G401 (cell line): ENCODE measurements around the gene TTC39B. TPM values are rescaled to one million over a fixed set of nuclear protein-coding genes. Genes with fewer than 3 reads are reported as not detected.
"Not testable (repeated sequence)": the region's sequence is repeated elsewhere in the genome, so short reads cannot be mapped to it uniquely, and the experiment has no call there.

Experiments
- DNase-seq: peaks from one replicate; pipeline ENCODE4 v3.0.0-alpha.2; 2015; ENCODE audit warnings: low spot score
- in situ Hi-C: cut with HindIII; loops from 2 replicates; pipeline ENCODE4 v1.10.0; 2016; ENCODE audit warnings: low sequenced_read_pairs, mixed read lengths
- total RNA-seq: library from RNA; depleted of rRNA; stranded (reverse); fragments of >200 nt; shearing (Covaris generic); gene quantifications from 2 replicates; pipeline ENCODE4 v1.2.3, GENCODE V29; 2014

Gene TTC39B
- total RNA-seq, 1 experiment from 2014 or later: 2.6 TPM

GRCh38 chr9:15238646-15239045, 68.4 kb downstream of the TTC39B start:
- in situ Hi-C loops: no loop called here
- no peak for DNase-seq

- in situ Hi-C loops: no loop called here
- no peak for DNase-seq
These were observed 71.4 kb downstream of the TTC39B start for GRCh38 chr9:15235658-15236057.

- in situ Hi-C loops, DNase-seq: not testable (repeated sequence)
These were observed 73.0 kb downstream of the TTC39B start for GRCh38 chr9:15233941-15234490.

- in situ Hi-C loops, DNase-seq: not testable (repeated sequence)
These were observed 74.2 kb downstream of the TTC39B start for GRCh38 chr9:15232706-15233280.

- in situ Hi-C loops: no loop called here
- no peak for DNase-seq
These were observed 75.0 kb downstream of the TTC39B start for GRCh38 chr9:15231788-15232635.

GRCh38 chr9:15229409-15229808, 77.6 kb downstream of the TTC39B start:
- DNase-seq: no peak
- in situ Hi-C loops: no loop called here

- peak; percentile 70 for DNase-seq
- in situ Hi-C loops: no loop called here
These were observed 79.5 kb downstream of the TTC39B start for GRCh38 chr9:15227491-15227890.

- DNase-seq: no peak
- in situ Hi-C loops: no loop called here
These were observed 81.4 kb downstream of the TTC39B start for GRCh38 chr9:15225564-15226126.

- in situ Hi-C loops: no loop called here
- no peak for DNase-seq
These were observed 84.7 kb downstream of the TTC39B start for GRCh38 chr9:15222313-15222712.

GRCh38 chr9:15221746-15222145, 85.3 kb downstream of the TTC39B start:
- no peak for DNase-seq
- in situ Hi-C loops: no loop called here

- no peak for DNase-seq
- in situ Hi-C loops: no loop called here
These were observed 86.2 kb downstream of the TTC39B start for GRCh38 chr9:15220658-15221318.

- no peak for DNase-seq
- in situ Hi-C loops: no loop called here
These were observed 87.5 kb downstream of the TTC39B start for GRCh38 chr9:15219546-15219945.

- in situ Hi-C loops: no loop called here
- no peak for DNase-seq
These were observed 88.0 kb downstream of the TTC39B start for GRCh38 chr9:15218994-15219393.

GRCh38 chr9:15213249-15213648, 93.8 kb downstream of the TTC39B start:
- in situ Hi-C loops: no loop called here
- peak; percentile 50 for DNase-seq

- in situ Hi-C loops: no loop called here
These were observed 95.1 kb downstream of the TTC39B start for GRCh38 chr9:15211815-15212495.

GRCh38 chr9:15211160-15211814, 95.7 kb downstream of the TTC39B start:
- DNase-seq: peak; percentile 87
- in situ Hi-C loops: no loop called here

More at GRCh38 chr9:15211815-15212495, 95.1 kb downstream of the TTC39B start:
- peak; percentile 41 for DNase-seq

- in situ Hi-C loops: no loop called here
These were observed 99.9 kb downstream of the TTC39B start for GRCh38 chr9:15206903-15207696.

More at GRCh38 chr9:15206903-15207696, 99.9 kb downstream of the TTC39B start:
- no peak for DNase-seq
